D721Med (cell line): ENCODE results near the gene PRR36.

Experiments used
- DNase-seq: peaks from one replicate; pipeline ENCODE4 v3.0.0; 2011; ENCODE audit warnings: low spot score; ENCODE audit not compliant: insufficient read length
- FAIRE-seq: peaks from 2 replicates; lab custom pipeline; 2011; peaks lifted over from hg19 to GRCh38; lab: Jason Lieb, UNC
- CTCF ChIP-seq: IDR thresholded peaks from 2 replicates; pipeline ENCODE4 v1.5.1; 2012; ENCODE audit warnings: mild to moderate bottlenecking, control low read depth; ENCODE audit not compliant: insufficient read depth; ENCODE audit errors: missing control alignments

PRR36 gene

GRCh38 chr19:7907122-7907521, 32.9 kb upstream of the PRR36 start:
- FAIRE-seq (no peak), DNase-seq (no peak)
- TF ChIP-seq CTCF: no peak

GRCh38 chr19:7905859-7906258, 31.7 kb upstream of the PRR36 start:
- TF ChIP-seq CTCF: no peak
- DNase-seq (no peak), FAIRE-seq (no peak)

GRCh38 chr19:7905268-7905667, 31.1 kb upstream of the PRR36 start:
- no peak for TF ChIP-seq CTCF
- DNase-seq (no peak), FAIRE-seq (no peak)

- TF ChIP-seq CTCF: no peak
- DNase-seq: no peak
- FAIRE-seq: no peak
These were observed 30.2 kb upstream of the PRR36 start for GRCh38 chr19:7904074-7905020.

DNA sequence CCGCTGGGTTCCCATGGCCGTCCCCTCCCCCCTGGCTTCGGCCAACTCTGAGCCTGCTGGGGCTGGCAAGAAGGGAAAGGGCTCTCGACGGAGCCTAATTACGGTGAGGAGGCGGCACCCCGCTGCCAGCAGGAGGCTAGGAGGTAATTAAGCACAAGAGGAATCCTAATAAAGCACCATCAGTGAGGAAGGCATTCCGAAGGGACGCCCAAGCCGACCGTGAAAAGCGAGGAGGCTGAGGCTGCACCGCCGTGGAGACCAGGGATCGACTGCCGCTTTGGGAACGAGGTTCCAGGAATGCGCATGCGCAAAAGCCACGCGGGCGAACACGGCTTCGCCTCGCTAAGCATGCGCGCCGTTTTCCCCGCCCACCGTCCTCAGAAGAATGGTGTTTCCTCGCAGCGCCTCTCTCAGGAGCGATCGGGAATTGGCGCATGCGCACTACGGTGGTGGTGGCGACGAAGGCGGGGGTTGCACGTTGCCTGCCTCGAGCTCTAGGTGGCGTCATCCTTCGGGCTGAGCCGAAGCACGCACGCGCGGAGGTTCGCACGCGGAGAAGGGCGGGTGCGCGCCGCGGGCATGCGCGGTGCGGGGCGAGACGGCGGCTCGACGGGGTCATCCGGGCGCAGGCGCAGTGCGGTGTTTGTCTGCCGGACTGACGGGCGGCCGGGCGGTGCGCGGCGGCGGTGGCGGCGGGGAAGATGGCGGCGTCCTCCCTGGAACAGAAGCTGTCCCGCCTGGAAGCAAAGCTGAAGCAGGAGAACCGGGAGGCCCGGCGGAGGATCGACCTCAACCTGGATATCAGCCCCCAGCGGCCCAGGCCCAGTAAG, 29.3 kb upstream of the PRR36 start, which contains the start of gene MAP2K7:
Gene MAP2K7 (plus strand): TSS at position 634 of the 830 bp plus-strand sequence. CDS start 68 bp downstream, at position 702.
- peak; percentile 80 for TF ChIP-seq CTCF
- DNase-seq: peak; percentile 96
- peak; percentile 29 for FAIRE-seq

- no peak for FAIRE-seq
- no peak for TF ChIP-seq CTCF
- DNase-seq: no peak
These were observed 28.6 kb upstream of the PRR36 start for GRCh38 chr19:7902796-7903243.
